Panc1 (cell line): ENCODE data around the gene MRPL48. TPM values are rescaled to one million over a fixed set of nuclear protein-coding genes. Genes with fewer than 3 reads are reported as not detected.

Source experiments
- ATAC-seq: fragments of 200-7000 bp; cut with Tn5 transposase; 2 replicates; pipeline ENCODE4 v1.9.1; 2020; ENCODE audit warnings: mild to moderate bottlenecking, moderate library complexity
- BruUV-seq: library from RNA; stranded (reverse); fragments of 400-500 nt; replicated peaks from 2 replicates; lab custom pipeline; 2021; lab: Mats Ljungman, UMichigan
- CTCF ChIA-PET: fragments of 300-600 bp; sonication (Branson Sonifier 250); formaldehyde crosslinking; loops from one replicate; lab custom pipeline; 2022; ENCODE audit warnings: antibody characterized with exemption; lab: Charles Lee
- POLR2A ChIA-PET: fragments of 300-600 bp; sonication (Branson Sonifier 250); formaldehyde crosslinking; loops from one replicate; lab custom pipeline; 2022; ENCODE audit warnings: antibody characterized with exemption; lab: Charles Lee
- DNase-seq: peaks from one replicate; pipeline ENCODE4 v3.0.0-alpha.2; 2010; ENCODE audit warnings: low read depth, low spot score
- H3K27ac ChIP-seq: 2 replicates; pipeline ENCODE4 v1.5.1; 2011; ENCODE audit warnings: mild to moderate bottlenecking, low read length, inconsistent platforms
- H3K27me3 ChIP-seq: fragments of 200-500 bp; sonication (Bioruptor generic); 2 replicates; pipeline ENCODE4 v1.6.0; 2014; ENCODE audit warnings: low read length, inconsistent platforms; ENCODE audit not compliant: control insufficient read depth, insufficient read depth
- H3K36me3 ChIP-seq: fragments of 200-500 bp; sonication (Bioruptor generic); 2 replicates; pipeline ENCODE4 v1.5.1; 2014; ENCODE audit warnings: inconsistent platforms, mild to moderate bottlenecking, low read length, moderate library complexity; ENCODE audit not compliant: control insufficient read depth, insufficient read depth
- H3K4me1 ChIP-seq: 2 replicates; pipeline ENCODE4 v1.5.1; 2011; ENCODE audit warnings: inconsistent platforms, mild to moderate bottlenecking, low read length, moderate library complexity; ENCODE audit not compliant: control insufficient read depth, insufficient read depth
- H3K4me3 ChIP-seq, 2 experiments: 2 replicates each; pipeline ENCODE4 v1.5.1; 2011 to 2012; ENCODE audit warnings: low read depth in 2 of 2, low read length in 2 of 2, mild to moderate bottlenecking in 2 of 2, inconsistent platforms in 1 of 2, moderate library complexity in 1 of 2
- H3K9me3 ChIP-seq: fragments of 200-500 bp; sonication (Bioruptor generic); 2 replicates; pipeline ENCODE4 v1.5.1; 2014; ENCODE audit warnings: low read depth, mild to moderate bottlenecking, inconsistent platforms, low read length, moderate library complexity; ENCODE audit not compliant: control insufficient read depth, insufficient read depth
- POLR2AphosphoS5 ChIP-seq: IDR thresholded peaks from 2 replicates; pipeline ENCODE4 v1.6.1; 2012; ENCODE audit warnings: mild to moderate bottlenecking, low read depth, low read length, moderate library complexity
- SIN3A ChIP-seq: IDR thresholded peaks from 2 replicates; pipeline ENCODE4 v1.6.1; 2012; ENCODE audit warnings: low read depth, mild to moderate bottlenecking, low read length, moderate library complexity, borderline replicate concordance; ENCODE audit not compliant: insufficient read depth
- TCF7L2 ChIP-seq: IDR thresholded peaks from 2 replicates; pipeline ENCODE4 v1.6.1; 2011; ENCODE audit warnings: mild to moderate bottlenecking, low read depth, low read length, inconsistent platforms
- in situ Hi-C: cut with HindIII; loops from 2 replicates; pipeline ENCODE4 v1.10.0; 2016; ENCODE audit warnings: low sequenced_read_pairs, low pct_unique_long_range_greater_than_20kb
- intact Hi-C: fragments of 100-400 bp; cut with micrococcal nuclease; formaldehyde crosslinking; loops from one replicate; pipeline ENCODE4 v1.10.0; 2022; ENCODE audit not compliant: unreplicated experiment
- total RNA-seq: library from RNA; stranded (reverse); gene quantifications from one replicate; pipeline ENCODE4 v1.2.1, GENCODE V29; 2021; ENCODE audit not compliant: unreplicated experiment
- TF ChIP-seq, protein P1 (sequence below): fragments of 450-650 bp; IDR thresholded peaks from 2 replicates; pipeline ENCODE4 v1.5.1; 2017; ENCODE audit warnings: mild to moderate bottlenecking
- TF ChIP-seq, protein P2 (sequence below), 2 experiments: IDR thresholded peaks; 2 replicates each; pipeline ENCODE4 v1.6.1; 2011 to 2012; ENCODE audit warnings: low read depth in 2 of 2, control low read depth in 1 of 2, low read length in 1 of 2, mild to moderate bottlenecking in 1 of 2, moderate library complexity in 1 of 2; ENCODE audit not compliant: insufficient read depth in 1 of 2

MRPL48 gene
- total RNA-seq, 1 experiment from 2014 or later: 42.0 TPM

DNA sequence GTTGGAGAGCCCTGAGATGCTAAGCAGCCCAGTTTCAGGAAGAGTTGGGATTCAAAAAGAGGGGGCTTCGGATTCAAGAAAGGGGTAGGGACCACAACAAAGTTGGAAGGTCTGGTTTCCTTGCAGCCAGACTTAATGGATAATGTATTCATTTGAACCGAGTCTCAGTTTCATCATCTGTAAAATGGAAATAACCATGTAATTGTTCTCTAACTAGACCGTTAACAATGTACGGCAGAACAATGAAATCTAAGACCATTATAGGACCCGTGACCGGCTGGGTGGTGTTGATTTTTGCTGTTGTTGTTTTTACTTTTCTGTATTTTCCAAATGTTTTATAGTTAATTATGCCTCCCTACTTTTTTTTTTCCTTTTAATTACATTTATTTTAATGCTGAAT lies 6.4 kb upstream of the MRPL48 start:
- no peak overlapping the region for H3K4me3 ChIP-seq
- no TSS peak for BruUV-seq
- H3K9me3 ChIP-seq: no peaks in the 10 kb centered on the region
- in situ Hi-C loops (no loop called here), intact Hi-C loops (no loop called here)
- ATAC-seq: no peak
- ChIA-PET POLR2A (no interaction called here), CTCF (no interaction called here)
- TF ChIP-seq SIN3A (no peak), TCF7L2 (no peak)
- TF ChIP-seq, protein P1, sequence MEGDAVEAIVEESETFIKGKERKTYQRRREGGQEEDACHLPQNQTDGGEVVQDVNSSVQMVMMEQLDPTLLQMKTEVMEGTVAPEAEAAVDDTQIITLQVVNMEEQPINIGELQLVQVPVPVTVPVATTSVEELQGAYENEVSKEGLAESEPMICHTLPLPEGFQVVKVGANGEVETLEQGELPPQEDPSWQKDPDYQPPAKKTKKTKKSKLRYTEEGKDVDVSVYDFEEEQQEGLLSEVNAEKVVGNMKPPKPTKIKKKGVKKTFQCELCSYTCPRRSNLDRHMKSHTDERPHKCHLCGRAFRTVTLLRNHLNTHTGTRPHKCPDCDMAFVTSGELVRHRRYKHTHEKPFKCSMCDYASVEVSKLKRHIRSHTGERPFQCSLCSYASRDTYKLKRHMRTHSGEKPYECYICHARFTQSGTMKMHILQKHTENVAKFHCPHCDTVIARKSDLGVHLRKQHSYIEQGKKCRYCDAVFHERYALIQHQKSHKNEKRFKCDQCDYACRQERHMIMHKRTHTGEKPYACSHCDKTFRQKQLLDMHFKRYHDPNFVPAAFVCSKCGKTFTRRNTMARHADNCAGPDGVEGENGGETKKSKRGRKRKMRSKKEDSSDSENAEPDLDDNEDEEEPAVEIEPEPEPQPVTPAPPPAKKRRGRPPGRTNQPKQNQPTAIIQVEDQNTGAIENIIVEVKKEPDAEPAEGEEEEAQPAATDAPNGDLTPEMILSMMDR: no peak
- no peak overlapping the region; the same call in 1 of the 2 replicates for H3K27ac ChIP-seq
- H3K27me3 ChIP-seq: no peaks in the 10 kb centered on the region
- H3K36me3 ChIP-seq: no peaks in the 10 kb centered on the region
- DNase-seq: no peak
- H3K4me1 ChIP-seq: peaks cover 3% of the 10 kb centered on the region; the same call in 1 of the 2 replicates

DNA sequence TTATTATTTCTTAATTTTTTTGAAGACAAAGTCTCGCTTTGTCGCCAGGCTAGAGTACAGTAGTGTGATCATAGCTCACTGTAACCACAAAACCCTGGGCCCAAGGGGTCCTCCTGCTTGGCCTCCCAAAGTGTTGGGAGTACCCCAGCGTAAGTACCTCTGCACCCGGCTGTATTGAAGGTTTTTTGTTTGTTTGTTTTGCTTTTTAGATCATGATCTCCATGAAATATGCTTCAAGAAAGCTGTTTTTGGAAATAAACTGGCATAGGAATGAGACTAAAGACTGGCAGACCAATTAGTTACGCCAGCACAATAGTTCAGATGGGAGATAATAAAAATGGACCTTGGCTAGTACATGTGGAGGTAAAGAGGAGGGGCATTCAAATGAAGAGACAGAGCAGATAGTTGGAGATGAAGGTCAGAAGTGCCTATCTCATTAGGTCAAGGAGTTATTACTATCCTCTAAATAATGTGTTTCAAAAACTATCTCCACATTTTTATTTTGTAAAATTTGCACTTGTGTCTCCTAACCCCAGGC lies 4.1 kb upstream of the MRPL48 start:
- Histone ChIP-seq H3K27me3 (no peaks in the 10 kb centered on the region), H3K36me3 (no peaks in the 10 kb centered on the region), H3K4me1 (peaks cover 6% of the 10 kb centered on the region; the same call in 1 of the 2 replicates), H3K9me3 (no peaks in the 10 kb centered on the region), H3K4me3 (no peak overlapping the region), H3K27ac (peak overlapping the region; percentile 56; the same call in 1 of the 2 replicates)
- intact Hi-C loops: no loop called here
- in situ Hi-C loops: no loop called here
- ChIA-PET POLR2A (no interaction called here), CTCF (no interaction called here)
- ATAC-seq (no peak), DNase-seq (no peak)
- TF ChIP-seq, protein P2, sequence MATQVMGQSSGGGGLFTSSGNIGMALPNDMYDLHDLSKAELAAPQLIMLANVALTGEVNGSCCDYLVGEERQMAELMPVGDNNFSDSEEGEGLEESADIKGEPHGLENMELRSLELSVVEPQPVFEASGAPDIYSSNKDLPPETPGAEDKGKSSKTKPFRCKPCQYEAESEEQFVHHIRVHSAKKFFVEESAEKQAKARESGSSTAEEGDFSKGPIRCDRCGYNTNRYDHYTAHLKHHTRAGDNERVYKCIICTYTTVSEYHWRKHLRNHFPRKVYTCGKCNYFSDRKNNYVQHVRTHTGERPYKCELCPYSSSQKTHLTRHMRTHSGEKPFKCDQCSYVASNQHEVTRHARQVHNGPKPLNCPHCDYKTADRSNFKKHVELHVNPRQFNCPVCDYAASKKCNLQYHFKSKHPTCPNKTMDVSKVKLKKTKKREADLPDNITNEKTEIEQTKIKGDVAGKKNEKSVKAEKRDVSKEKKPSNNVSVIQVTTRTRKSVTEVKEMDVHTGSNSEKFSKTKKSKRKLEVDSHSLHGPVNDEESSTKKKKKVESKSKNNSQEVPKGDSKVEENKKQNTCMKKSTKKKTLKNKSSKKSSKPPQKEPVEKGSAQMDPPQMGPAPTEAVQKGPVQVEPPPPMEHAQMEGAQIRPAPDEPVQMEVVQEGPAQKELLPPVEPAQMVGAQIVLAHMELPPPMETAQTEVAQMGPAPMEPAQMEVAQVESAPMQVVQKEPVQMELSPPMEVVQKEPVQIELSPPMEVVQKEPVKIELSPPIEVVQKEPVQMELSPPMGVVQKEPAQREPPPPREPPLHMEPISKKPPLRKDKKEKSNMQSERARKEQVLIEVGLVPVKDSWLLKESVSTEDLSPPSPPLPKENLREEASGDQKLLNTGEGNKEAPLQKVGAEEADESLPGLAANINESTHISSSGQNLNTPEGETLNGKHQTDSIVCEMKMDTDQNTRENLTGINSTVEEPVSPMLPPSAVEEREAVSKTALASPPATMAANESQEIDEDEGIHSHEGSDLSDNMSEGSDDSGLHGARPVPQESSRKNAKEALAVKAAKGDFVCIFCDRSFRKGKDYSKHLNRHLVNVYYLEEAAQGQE (IDR thresholded peaks at IDR 0.05; ENCODE audit: insufficient read depth in 1 of 2, low read depth in 2 of 2, low read length in 1 of 2): no peak
- no peak for TF ChIP-seq POLR2AphosphoS5
- no peak for TF ChIP-seq SIN3A
- no peak for TF ChIP-seq TCF7L2
- TF ChIP-seq, protein P1: no peak
- no TSS peak for BruUV-seq
